Activated T-helper 17 cell treated with anti-CD3 and anti-CD28 coated beads, Interleukin-2, amount 50 U/mL, for 72 hours (primary cell): ENCODE results near the gene LRRFIP2. TPM values are rescaled to one million over a fixed set of nuclear protein-coding genes. Genes with fewer than 3 reads are reported as not detected.

Source experiments
- ATAC-seq: fragments of 150-1000 bp; cut with Tn5 transposase; replicated peaks from 2 replicates; pipeline ENCODE4 v1.10.0; 2021; ENCODE audit warnings: mild to moderate bottlenecking, moderate library complexity
- H3K27ac Mint-ChIP-seq: one replicate; pipeline ENCODE4 v1.8.0; 2022; ENCODE audit warnings: mixed read lengths
- H3K27me3 Mint-ChIP-seq: one replicate; pipeline ENCODE4 v1.8.0; 2022; ENCODE audit warnings: mixed read lengths
- H3K36me3 Mint-ChIP-seq: one replicate; pipeline ENCODE4 v1.8.0; 2022; ENCODE audit warnings: low read depth, mild to moderate bottlenecking, mixed read lengths
- H3K4me1 Mint-ChIP-seq: one replicate; pipeline ENCODE4 v1.8.0; 2022; ENCODE audit warnings: mixed read lengths
- H3K4me3 Mint-ChIP-seq: one replicate; pipeline ENCODE4 v1.8.0; 2022; ENCODE audit warnings: mild to moderate bottlenecking, mixed read lengths
- H3K9me3 Mint-ChIP-seq: one replicate; pipeline ENCODE4 v1.8.0; 2022; ENCODE audit warnings: mixed read lengths
- total RNA-seq, 2 donors: library from RNA; stranded (reverse); gene quantifications; one replicate each; pipeline ENCODE4 v1.2.3, GENCODE V29; 2022

Gene LRRFIP2
- total RNA-seq, 2 donors from 2014 or later, result 36.6 to 41.3 TPM

- Mint-ChIP-seq H3K4me1 (no peaks in the 10 kb centered on the region), H3K36me3 (peaks cover 100% of the 10 kb centered on the region), H3K27ac (no peak overlapping the region), H3K4me3 (no peak overlapping the region), H3K9me3 (no peaks in the 10 kb centered on the region), H3K27me3 (no peaks in the 10 kb centered on the region)
- ATAC-seq, result no peak
Observed at GRCh38 chr3:37032961-37033360, 141.4 kb downstream of the LRRFIP2 start.

- no peak overlapping the region for H3K4me3 Mint-ChIP-seq
- no peaks in the 10 kb centered on the region for H3K27me3 Mint-ChIP-seq
- no peaks in the 10 kb centered on the region for H3K4me1 Mint-ChIP-seq
- H3K36me3 Mint-ChIP-seq, result peaks cover 100% of the 10 kb centered on the region
- no peaks in the 10 kb centered on the region for H3K9me3 Mint-ChIP-seq
- H3K27ac Mint-ChIP-seq, result no peak overlapping the region
- ATAC-seq, result no peak
Observed at GRCh38 chr3:37031096-37031682, 143.2 kb downstream of the LRRFIP2 start.

GRCh38 chr3:37030588-37030987 is 143.8 kb downstream of the LRRFIP2 start:
- peaks cover 100% of the 10 kb centered on the region for H3K36me3 Mint-ChIP-seq
- H3K27me3 Mint-ChIP-seq, result no peaks in the 10 kb centered on the region
- H3K4me3 Mint-ChIP-seq, result no peak overlapping the region
- H3K27ac Mint-ChIP-seq, result no peak overlapping the region
- no peak for ATAC-seq
- H3K4me1 Mint-ChIP-seq, result no peaks in the 10 kb centered on the region
- H3K9me3 Mint-ChIP-seq, result no peaks in the 10 kb centered on the region

- no peak for ATAC-seq
- no peak overlapping the region for H3K4me3 Mint-ChIP-seq
Observed at GRCh38 chr3:37029516-37030163, 144.7 kb downstream of the LRRFIP2 start.

GRCh38 chr3:37029111-37029510 is 145.3 kb downstream of the LRRFIP2 start:
- no peak overlapping the region for H3K4me3 Mint-ChIP-seq
- no peak for ATAC-seq
- no peaks in the 10 kb centered on the region for H3K9me3 Mint-ChIP-seq
- H3K4me1 Mint-ChIP-seq, result no peaks in the 10 kb centered on the region
- peaks cover 100% of the 10 kb centered on the region for H3K36me3 Mint-ChIP-seq
- H3K27ac Mint-ChIP-seq, result no peak overlapping the region
- H3K27me3 Mint-ChIP-seq, result no peaks in the 10 kb centered on the region

More at GRCh38 chr3:37029516-37030163, 144.7 kb downstream of the LRRFIP2 start:
- peaks cover 100% of the 10 kb centered on the region for H3K36me3 Mint-ChIP-seq
- H3K27ac Mint-ChIP-seq, result no peak overlapping the region
- H3K9me3 Mint-ChIP-seq, result no peaks in the 10 kb centered on the region
- no peaks in the 10 kb centered on the region for H3K4me1 Mint-ChIP-seq
- H3K27me3 Mint-ChIP-seq, result no peaks in the 10 kb centered on the region

- H3K36me3 Mint-ChIP-seq, result peaks cover 100% of the 10 kb centered on the region
- no peak for ATAC-seq
- no peaks in the 10 kb centered on the region for H3K27me3 Mint-ChIP-seq
- H3K4me1 Mint-ChIP-seq, result peaks cover under 1% of the 10 kb centered on the region
- no peak overlapping the region for H3K27ac Mint-ChIP-seq
- H3K9me3 Mint-ChIP-seq, result no peaks in the 10 kb centered on the region
- no peak overlapping the region for H3K4me3 Mint-ChIP-seq
Observed at GRCh38 chr3:37028329-37028728, 146.1 kb downstream of the LRRFIP2 start.

GRCh38 chr3:37026851-37027250 is 147.5 kb downstream of the LRRFIP2 start:
- Mint-ChIP-seq H3K27me3 (no peaks in the 10 kb centered on the region), H3K4me1 (peaks cover 4% of the 10 kb centered on the region)

GRCh38 chr3:37025561-37026335 is 148.6 kb downstream of the LRRFIP2 start:
- Mint-ChIP-seq H3K27ac (no peak overlapping the region), H3K36me3 (peaks cover 100% of the 10 kb centered on the region), H3K9me3 (no peaks in the 10 kb centered on the region), H3K27me3 (no peaks in the 10 kb centered on the region), H3K4me1 (peaks cover 4% of the 10 kb centered on the region), H3K4me3 (no peak overlapping the region)
- no peak for ATAC-seq

More at GRCh38 chr3:37026851-37027250, 147.5 kb downstream of the LRRFIP2 start:
- no peak overlapping the region for H3K27ac Mint-ChIP-seq
- no peak overlapping the region for H3K4me3 Mint-ChIP-seq
- H3K36me3 Mint-ChIP-seq, result peaks cover 100% of the 10 kb centered on the region
- H3K9me3 Mint-ChIP-seq, result no peaks in the 10 kb centered on the region
- ATAC-seq, result no peak

GRCh38 chr3:37024820-37025405 is 149.5 kb downstream of the LRRFIP2 start:
- Mint-ChIP-seq H3K27me3 (no peaks in the 10 kb centered on the region), H3K27ac (no peak overlapping the region), H3K36me3 (peaks cover 100% of the 10 kb centered on the region), H3K9me3 (no peaks in the 10 kb centered on the region), H3K4me1 (peaks cover 4% of the 10 kb centered on the region), H3K4me3 (no peak overlapping the region)
- ATAC-seq, result no peak

GRCh38 chr3:37024092-37024491 is 150.3 kb downstream of the LRRFIP2 start:
- no peak overlapping the region for H3K4me3 Mint-ChIP-seq
- H3K27ac Mint-ChIP-seq, result no peak overlapping the region
- no peak for ATAC-seq
- H3K27me3 Mint-ChIP-seq, result no peaks in the 10 kb centered on the region
- peaks cover 100% of the 10 kb centered on the region for H3K36me3 Mint-ChIP-seq
- H3K9me3 Mint-ChIP-seq, result no peaks in the 10 kb centered on the region
- peaks cover 4% of the 10 kb centered on the region for H3K4me1 Mint-ChIP-seq

GRCh38 chr3:37017683-37018082 is 156.7 kb downstream of the LRRFIP2 start:
- H3K27me3 Mint-ChIP-seq, result no peaks in the 10 kb centered on the region
- H3K27ac Mint-ChIP-seq, result no peak overlapping the region
- no peak for ATAC-seq
- H3K36me3 Mint-ChIP-seq, result peaks cover 73% of the 10 kb centered on the region
- H3K4me1 Mint-ChIP-seq, result no peaks in the 10 kb centered on the region
- no peaks in the 10 kb centered on the region for H3K9me3 Mint-ChIP-seq
- H3K4me3 Mint-ChIP-seq, result no peak overlapping the region

- peaks cover 65% of the 10 kb centered on the region for H3K36me3 Mint-ChIP-seq
- H3K27me3 Mint-ChIP-seq, result no peaks in the 10 kb centered on the region
- H3K9me3 Mint-ChIP-seq, result no peaks in the 10 kb centered on the region
- no peak for ATAC-seq
- no peak overlapping the region for H3K27ac Mint-ChIP-seq
- H3K4me1 Mint-ChIP-seq, result no peaks in the 10 kb centered on the region
- H3K4me3 Mint-ChIP-seq, result no peak overlapping the region
Observed at GRCh38 chr3:37016903-37017302, 157.5 kb downstream of the LRRFIP2 start.

GRCh38 chr3:37015642-37016041 is 158.7 kb downstream of the LRRFIP2 start:
- Mint-ChIP-seq H3K4me1 (no peaks in the 10 kb centered on the region), H3K27ac (no peak overlapping the region), H3K27me3 (no peaks in the 10 kb centered on the region), H3K4me3 (no peak overlapping the region), H3K36me3 (peaks cover 53% of the 10 kb centered on the region), H3K9me3 (no peaks in the 10 kb centered on the region)
- no peak for ATAC-seq

GRCh38 chr3:37014620-37015019 is 159.8 kb downstream of the LRRFIP2 start:
- Mint-ChIP-seq H3K4me3 (no peak overlapping the region), H3K27me3 (no peaks in the 10 kb centered on the region), H3K4me1 (no peaks in the 10 kb centered on the region), H3K9me3 (no peaks in the 10 kb centered on the region), H3K27ac (no peak overlapping the region), H3K36me3 (peaks cover 43% of the 10 kb centered on the region)
- ATAC-seq, result no peak
